ENCODE data around the gene REP15. TPM values are rescaled to one million over a fixed set of nuclear protein-coding genes. Genes with fewer than 3 reads are reported as not detected.

Gene REP15
- total RNA-seq, 1 experiment from 2014 or later: 1.3 TPM

- no peak overlapping the region for H2BK120ac ChIP-seq (ENCODE audit: low read depth, low read length, poor library complexity, severe bottlenecking)
- H4K5ac ChIP-seq (ENCODE audit: insufficient read length, low read depth, low read length): no peak overlapping the region
- TF ChIP-seq CTCF (conservative IDR thresholded peaks at IDR 0.05): no peak
- Mint-ChIP-seq H3K9me3 (no peaks in the 10 kb centered on the region), H3K27me3 (ENCODE audit: low read depth) (no peaks in the 10 kb centered on the region), H3K4me3 (no peak overlapping the region), H3K36me3 (ENCODE audit: insufficient read depth in 1 of 3, low read depth in 3 of 3) (peaks cover 0 to 6% (median 2%) of the 10 kb centered on the region in 3 experiments; a peak in 3 of 7 replicates), H3K4me1 (no peaks in the 10 kb centered on the region; a peak in 1 of 4 replicates), H3K27ac (no peak overlapping the region)
- H3K56ac ChIP-seq (ENCODE audit: insufficient read length, low read depth, low read length): no peak overlapping the region
- H3K79me2 ChIP-seq (ENCODE audit: insufficient read depth, low read length): no peaks in the 10 kb centered on the region
- no peaks in the 10 kb centered on the region for H4K20me1 ChIP-seq (ENCODE audit: control insufficient read depth, insufficient read depth, insufficient read length)
- DNase-seq: no peak
- no peaks in the 10 kb centered on the region for H3K23me2 ChIP-seq (ENCODE audit: insufficient read length, low read depth, low read length, poor library complexity, severe bottlenecking)
- H3K4ac ChIP-seq (ENCODE audit: low read depth, low read length): no peak overlapping the region
- no peak overlapping the region for H3K18ac ChIP-seq (ENCODE audit: insufficient read length, low read depth, low read length)
- no peak overlapping the region for H4K8ac ChIP-seq (replicated peaks; ENCODE audit: insufficient read length, low read depth, low read length)
- no peak overlapping the region for H3K27ac ChIP-seq (ENCODE audit: insufficient read length, low read depth, low read length)
- no peaks in the 10 kb centered on the region for H3K4me1 ChIP-seq (ENCODE audit: insufficient read depth, low read length)
- no peak overlapping the region for H2BK5ac ChIP-seq (ENCODE audit: insufficient read length, low read length)
- no peaks in the 10 kb centered on the region for H3K9me3 ChIP-seq (ENCODE audit: control insufficient read depth, low read depth, low read length)
- H4K91ac ChIP-seq (ENCODE audit: insufficient read length, low read depth, low read length): no peak overlapping the region
- H3K79me1 ChIP-seq (ENCODE audit: insufficient read depth, low read depth, low read length, poor library complexity, severe bottlenecking): no peaks in the 10 kb centered on the region
- no peak overlapping the region for H3K14ac ChIP-seq (ENCODE audit: insufficient read depth, low read length)
- H3K9ac ChIP-seq (ENCODE audit: extremely low read depth, insufficient read length, low read length): no peak overlapping the region
- H3T11ph ChIP-seq (ENCODE audit: low read length): no peak overlapping the region
- H3K23ac ChIP-seq (ENCODE audit: insufficient read length, low read depth, low read length): no peak overlapping the region
- H2AK5ac ChIP-seq (ENCODE audit: insufficient read length, low read length): no peak overlapping the region
- no peak overlapping the region for H2BK15ac ChIP-seq (ENCODE audit: low read depth, low read length)
- no peaks in the 10 kb centered on the region for H3K27me3 ChIP-seq (ENCODE audit: insufficient read depth, low read length)
- H3K4me2 ChIP-seq (ENCODE audit: insufficient read depth, insufficient read length, low read length): no peak overlapping the region
- H2BK12ac ChIP-seq (ENCODE audit: insufficient read length, low read depth, low read length): no peak overlapping the region
- no peak overlapping the region for H2BK20ac ChIP-seq (ENCODE audit: low read depth, low read length, poor library complexity, severe bottlenecking)
- H2AFZ ChIP-seq (ENCODE audit: low read length): no peak overlapping the region
- no CpG with 5 or more reads among the region's 1 CpG for WGBS (ENCODE audit: extremely low coverage, insufficient read length, low lambda C conversion rate)
Measured at GRCh38 chr12:27650011-27650410, 46.2 kb upstream of the REP15 start.
